ENCODE measurements around the gene RPL19. TPM values are rescaled to one million over a fixed set of nuclear protein-coding genes. Genes with fewer than 3 reads are reported as not detected.

The RPL19 gene
- polyA plus RNA-seq, 1 donor (not counting 4 experiments of a cell fraction or from before 2014, with no cell fraction given) = 1,957 TPM

- H3K4me1 ChIP-seq (ENCODE audit: control insufficient read depth, extremely low read depth, insufficient read depth, low read length) = peaks cover 9% of the 10 kb centered on the region
Measured at GRCh38 chr17:39169101-39169500, 31.0 kb upstream of the RPL19 start.

GRCh38 chr17:39169518-39169917 lies 30.6 kb upstream of the RPL19 start:
- H3K9me3 ChIP-seq (ENCODE audit: control insufficient read depth, low read depth, low read length) = no peaks in the 10 kb centered on the region
- no peak overlapping the region for H3K4me3 ChIP-seq (ENCODE audit: control insufficient read depth in 2 of 3, extremely low read depth in 1 of 3, insufficient read depth in 2 of 3, low read depth in 1 of 3, low read length in 3 of 3)
- no peaks in the 10 kb centered on the region for H3K9me1 ChIP-seq (ENCODE audit: control insufficient read depth, extremely low read depth, insufficient read depth, low read length)
- DNase-seq (ENCODE audit: low read depth, low spot score) = no peak
- H3K27me3 ChIP-seq (ENCODE audit: control insufficient read depth, extremely low read depth, insufficient read depth, low read length) = peaks cover 10% of the 10 kb centered on the region
- H4K20me1 ChIP-seq (ENCODE audit: control insufficient read depth, extremely low read depth, insufficient read depth, low read length) = no peaks in the 10 kb centered on the region
- no peaks in the 10 kb centered on the region for H3K36me3 ChIP-seq (ENCODE audit: control insufficient read depth in 2 of 2, extremely low read depth in 1 of 2, insufficient read depth in 2 of 2, low read length in 2 of 2)
- no peaks in the 10 kb centered on the region for H3K79me2 ChIP-seq (ENCODE audit: control insufficient read depth, insufficient read depth, low read length)
- H3K4me2 ChIP-seq (ENCODE audit: control insufficient read depth, extremely low read depth, insufficient read depth, low read depth, low read length) = no peak overlapping the region
- no peak for TF ChIP-seq EZH2 (IDR thresholded peaks at IDR 0.05; ENCODE audit: low read length)
- no peak for TF ChIP-seq CTCF (optimal IDR thresholded peaks at IDR 0.05 in 1 of 3, IDR thresholded peaks at IDR 0.05 in 1 of 3, conservative IDR thresholded peaks at IDR 0.05 in 1 of 3; ENCODE audit: extremely low read depth in 1 of 3, insufficient read depth in 2 of 3, low read length in 3 of 3)
- H3K9ac ChIP-seq (ENCODE audit: control insufficient read depth, extremely low read depth, insufficient read depth, low read length) = no peak overlapping the region
- FAIRE-seq = no peak
- H3K27ac ChIP-seq (ENCODE audit: control insufficient read depth, insufficient read depth, low read length) = no peak overlapping the region
- no peak overlapping the region for H2AFZ ChIP-seq (ENCODE audit: control insufficient read depth, low read length)
- peaks cover 9% of the 10 kb centered on the region for H3K4me1 ChIP-seq (ENCODE audit: control insufficient read depth, extremely low read depth, insufficient read depth, low read length)
- dilution Hi-C loops (cut with MboI; ENCODE audit: extremely low pct_ligation_motif_present, low sequenced_read_pairs) = no loop called here

More at GRCh38 chr17:39169101-39169500, 31.0 kb upstream of the RPL19 start:
- H3K4me3 ChIP-seq (ENCODE audit: control insufficient read depth in 2 of 3, extremely low read depth in 1 of 3, insufficient read depth in 2 of 3, low read depth in 1 of 3, low read length in 3 of 3) = no peak overlapping the region
- DNase-seq (ENCODE audit: low read depth, low spot score) = no peak
- H3K36me3 ChIP-seq (ENCODE audit: control insufficient read depth in 2 of 2, extremely low read depth in 1 of 2, insufficient read depth in 2 of 2, low read length in 2 of 2) = no peaks in the 10 kb centered on the region
- dilution Hi-C loops (cut with MboI; ENCODE audit: extremely low pct_ligation_motif_present, low sequenced_read_pairs) = no loop called here
- no peaks in the 10 kb centered on the region for H4K20me1 ChIP-seq (ENCODE audit: control insufficient read depth, extremely low read depth, insufficient read depth, low read length)
- TF ChIP-seq EZH2 (IDR thresholded peaks at IDR 0.05; ENCODE audit: low read length) (no peak), CTCF (optimal IDR thresholded peaks at IDR 0.05 in 1 of 3, IDR thresholded peaks at IDR 0.05 in 1 of 3, conservative IDR thresholded peaks at IDR 0.05 in 1 of 3; ENCODE audit: extremely low read depth in 1 of 3, insufficient read depth in 2 of 3, low read length in 3 of 3) (no peak)
- H3K9ac ChIP-seq (ENCODE audit: control insufficient read depth, extremely low read depth, insufficient read depth, low read length) = no peak overlapping the region
- H3K9me1 ChIP-seq (ENCODE audit: control insufficient read depth, extremely low read depth, insufficient read depth, low read length) = no peaks in the 10 kb centered on the region
- no peak overlapping the region for H3K4me2 ChIP-seq (ENCODE audit: control insufficient read depth, extremely low read depth, insufficient read depth, low read depth, low read length)
- FAIRE-seq = no peak
- no peak overlapping the region for H3K27ac ChIP-seq (ENCODE audit: control insufficient read depth, insufficient read depth, low read length)
- H3K79me2 ChIP-seq (ENCODE audit: control insufficient read depth, insufficient read depth, low read length) = no peaks in the 10 kb centered on the region
- H2AFZ ChIP-seq (ENCODE audit: control insufficient read depth, low read length) = no peak overlapping the region
- H3K27me3 ChIP-seq (ENCODE audit: control insufficient read depth, extremely low read depth, insufficient read depth, low read length) = peaks cover 10% of the 10 kb centered on the region
- H3K9me3 ChIP-seq (ENCODE audit: control insufficient read depth, low read depth, low read length) = no peaks in the 10 kb centered on the region

All from keratinocyte (primary cell).